ENCODE data around the gene VAV3. TPM values are rescaled to one million over a fixed set of nuclear protein-coding genes. Genes with fewer than 3 reads are reported as not detected.
"Not testable (repeated sequence)": the region's sequence is repeated elsewhere in the genome, so short reads cannot be mapped to it uniquely, and the experiment has no call there.

The VAV3 gene
- total RNA-seq, 1 donor from 2014 or later, result 25.8 TPM

GRCh38 chr1:108009603-108010195 lies 44.7 kb upstream of the VAV3 start:
- no peak overlapping the region for H3K4me3 Mint-ChIP-seq (ENCODE audit: unreplicated experiment)
- H3K27ac Mint-ChIP-seq (ENCODE audit: unreplicated experiment), result no peak overlapping the region
- DNase-seq, result no peak
- H3K36me3 Mint-ChIP-seq (ENCODE audit: unreplicated experiment), result no peaks in the 10 kb centered on the region
- H3K27me3 Mint-ChIP-seq (ENCODE audit: unreplicated experiment), result peaks cover 3% of the 10 kb centered on the region
- peaks cover 7% of the 10 kb centered on the region for H3K9me3 Mint-ChIP-seq (ENCODE audit: unreplicated experiment)
- no peak for TF ChIP-seq CTCF (IDR thresholded peaks at IDR 0.05; ENCODE audit: partially characterized antibody, unreplicated experiment)
- peaks cover 61% of the 10 kb centered on the region for H3K4me1 Mint-ChIP-seq (ENCODE audit: low read depth, unreplicated experiment)

- H3K9me3 Mint-ChIP-seq (ENCODE audit: unreplicated experiment), result peaks cover 7% of the 10 kb centered on the region
- H3K27ac Mint-ChIP-seq (ENCODE audit: unreplicated experiment), result no peak overlapping the region
- no peak for TF ChIP-seq CTCF (IDR thresholded peaks at IDR 0.05; ENCODE audit: partially characterized antibody, unreplicated experiment)
- H3K4me3 Mint-ChIP-seq (ENCODE audit: unreplicated experiment), result no peak overlapping the region
- H3K4me1 Mint-ChIP-seq (ENCODE audit: low read depth, unreplicated experiment), result peaks cover 59% of the 10 kb centered on the region
- no peaks in the 10 kb centered on the region for H3K36me3 Mint-ChIP-seq (ENCODE audit: unreplicated experiment)
- H3K27me3 Mint-ChIP-seq (ENCODE audit: unreplicated experiment), result peaks cover 3% of the 10 kb centered on the region
- no peak for DNase-seq
Observed at GRCh38 chr1:108007531-108007930, 42.6 kb upstream of the VAV3 start.

GRCh38 chr1:108007070-108007469 lies 42.1 kb upstream of the VAV3 start:
- peaks cover 7% of the 10 kb centered on the region for H3K9me3 Mint-ChIP-seq (ENCODE audit: unreplicated experiment)

GRCh38 chr1:108004919-108005318 lies 39.9 kb upstream of the VAV3 start:
- Mint-ChIP-seq H3K27ac (ENCODE audit: unreplicated experiment) (peak overlapping the region; percentile 94), H3K4me1 (ENCODE audit: low read depth, unreplicated experiment) (peaks cover 49% of the 10 kb centered on the region), H3K4me3 (ENCODE audit: unreplicated experiment) (peak overlapping the region; percentile 53)
- not testable (repeated sequence) for DNase-seq; H3K9me3 Mint-ChIP-seq (ENCODE audit: unreplicated experiment); H3K27me3 Mint-ChIP-seq (ENCODE audit: unreplicated experiment); H3K36me3 Mint-ChIP-seq (ENCODE audit: unreplicated experiment)

More at GRCh38 chr1:108007070-108007469, 42.1 kb upstream of the VAV3 start:
- no peak for TF ChIP-seq CTCF (IDR thresholded peaks at IDR 0.05; ENCODE audit: partially characterized antibody, unreplicated experiment)
- Mint-ChIP-seq H3K27ac (ENCODE audit: unreplicated experiment) (peak overlapping the region; percentile 34), H3K4me3 (ENCODE audit: unreplicated experiment) (no peak overlapping the region), H3K36me3 (ENCODE audit: unreplicated experiment) (no peaks in the 10 kb centered on the region), H3K4me1 (ENCODE audit: low read depth, unreplicated experiment) (peaks cover 56% of the 10 kb centered on the region), H3K27me3 (ENCODE audit: unreplicated experiment) (peaks cover 3% of the 10 kb centered on the region)
- no peak for DNase-seq

- peaks cover 19% of the 10 kb centered on the region for H3K4me1 Mint-ChIP-seq (ENCODE audit: low read depth, unreplicated experiment)
Observed at GRCh38 chr1:108000620-108001111, 35.7 kb upstream of the VAV3 start.

More at GRCh38 chr1:108000620-108001111, 35.7 kb upstream of the VAV3 start:
- no peak for TF ChIP-seq CTCF (IDR thresholded peaks at IDR 0.05; ENCODE audit: partially characterized antibody, unreplicated experiment)
- Mint-ChIP-seq H3K9me3 (ENCODE audit: unreplicated experiment) (peaks cover 7% of the 10 kb centered on the region), H3K4me3 (ENCODE audit: unreplicated experiment) (no peak overlapping the region), H3K36me3 (ENCODE audit: unreplicated experiment) (no peaks in the 10 kb centered on the region), H3K27me3 (ENCODE audit: unreplicated experiment) (no peaks in the 10 kb centered on the region), H3K27ac (ENCODE audit: unreplicated experiment) (no peak overlapping the region)
- DNase-seq, result no peak
